Epithelial cell of proximal tubule (primary cell): Measurements from ENCODE around the gene RAB9B. TPM values are rescaled to one million over a fixed set of nuclear protein-coding genes. Genes with fewer than 3 reads are reported as not detected.

ENCODE experiments used
- DNase-seq: peaks from one replicate; pipeline ENCODE4 v3.0.0-alpha.2; 2011; ENCODE audit warnings: low read depth
- H3K4me3 ChIP-seq: 2 replicates; pipeline ENCODE4 v1.5.1; 2011; ENCODE audit warnings: low read depth, mild to moderate bottlenecking, low read length
- CTCF ChIP-seq: conservative IDR thresholded peaks from 2 replicates; pipeline ENCODE4 v1.5.1; 2012; ENCODE audit warnings: low read depth, mild to moderate bottlenecking, low read length
- total RNA-seq: library from RNA; depleted of rRNA; stranded (reverse); fragments of >200 nt; gene quantifications from 2 replicates; pipeline ENCODE4 v1.2.3, GENCODE V29; 2015

The RAB9B gene
- total RNA-seq, 1 donor from 2014 or later: 0.40 TPM

- H3K4me3 ChIP-seq: no peak overlapping the region
- no peak for DNase-seq
- TF ChIP-seq CTCF: no peak
These were observed 50.4 kb downstream of the RAB9B start for GRCh38 chrX:103781706-103782105.

- TF ChIP-seq CTCF: no peak
- no peak for DNase-seq
- no peak overlapping the region for H3K4me3 ChIP-seq
These were observed 51.0 kb downstream of the RAB9B start for GRCh38 chrX:103781062-103781402.

GRCh38 chrX:103780336-103781061 is 51.6 kb downstream of the RAB9B start:
- DNase-seq: no peak
- no peak overlapping the region for H3K4me3 ChIP-seq
- no peak for TF ChIP-seq CTCF

GRCh38 chrX:103779141-103779789 is 52.8 kb downstream of the RAB9B start:
- H3K4me3 ChIP-seq: no peak overlapping the region
- TF ChIP-seq CTCF: no peak
- DNase-seq: no peak

GRCh38 chrX:103776546-103776945 is 55.5 kb downstream of the RAB9B start, which contains the start of gene PLP1:
PLP1 (plus strand) TSS chrX:103776840; CDS start chrX:103776996, 156 bp downstream.
- DNase-seq: no peak
- TF ChIP-seq CTCF: no peak
- no peak within 1 kb of the TSS for H3K4me3 ChIP-seq

- no peak for DNase-seq
- peak; percentile 64 for TF ChIP-seq CTCF
- H3K4me3 ChIP-seq: no peak overlapping the region
These were observed 57.9 kb downstream of the RAB9B start for GRCh38 chrX:103774070-103774642.
